ENCODE data around the gene GRB10. TPM values are rescaled to one million over a fixed set of nuclear protein-coding genes. Genes with fewer than 3 reads are reported as not detected.

GRB10 gene
- total RNA-seq, 2 donors from 2014 or later, result 1.1 to 1.7 TPM

- H3K4me3 Mint-ChIP-seq, result peak overlapping the region; percentile 35
- no peaks in the 10 kb centered on the region for H3K4me1 Mint-ChIP-seq
- H3K9me3 Mint-ChIP-seq, result peaks cover 3% of the 10 kb centered on the region
- peaks cover 21% of the 10 kb centered on the region for H3K27me3 Mint-ChIP-seq
- H3K27ac Mint-ChIP-seq, result no peak overlapping the region
- no peaks in the 10 kb centered on the region for H3K36me3 Mint-ChIP-seq (ENCODE audit: low read depth)
- ATAC-seq (replicated peaks), result peak; percentile 48
Observed at GRCh38 chr7:50793120-50793946, 10.6 kb upstream of the GRB10 start.

GRCh38 chr7:50792342-50793119 lies 9.8 kb upstream of the GRB10 start:
- peak; percentile 5 for ATAC-seq (replicated peaks)
- Mint-ChIP-seq H3K27ac (no peak overlapping the region), H3K4me3 (peak overlapping the region; percentile 74), H3K36me3 (ENCODE audit: low read depth) (no peaks in the 10 kb centered on the region), H3K9me3 (no peaks in the 10 kb centered on the region), H3K4me1 (no peaks in the 10 kb centered on the region), H3K27me3 (peaks cover 21% of the 10 kb centered on the region)

GRCh38 chr7:50791938-50792341 lies 9.2 kb upstream of the GRB10 start:
- no peak for ATAC-seq (replicated peaks)
- Mint-ChIP-seq H3K4me1 (no peaks in the 10 kb centered on the region), H3K36me3 (ENCODE audit: low read depth) (no peaks in the 10 kb centered on the region), H3K9me3 (no peaks in the 10 kb centered on the region), H3K27ac (no peak overlapping the region), H3K27me3 (peaks cover 21% of the 10 kb centered on the region), H3K4me3 (peak overlapping the region; percentile 74)

GRCh38 chr7:50791363-50791937 lies 8.8 kb upstream of the GRB10 start:
- Mint-ChIP-seq H3K27ac (no peak overlapping the region), H3K27me3 (peaks cover 21% of the 10 kb centered on the region), H3K36me3 (ENCODE audit: low read depth) (no peaks in the 10 kb centered on the region), H3K9me3 (no peaks in the 10 kb centered on the region), H3K4me3 (peak overlapping the region; percentile 74), H3K4me1 (no peaks in the 10 kb centered on the region)
- no peak for ATAC-seq (replicated peaks)

- no peak overlapping the region for H3K27ac Mint-ChIP-seq
- H3K36me3 Mint-ChIP-seq (ENCODE audit: low read depth), result no peaks in the 10 kb centered on the region
- no peak overlapping the region for H3K4me3 Mint-ChIP-seq
- no peaks in the 10 kb centered on the region for H3K9me3 Mint-ChIP-seq
- H3K4me1 Mint-ChIP-seq, result no peaks in the 10 kb centered on the region
- peaks cover 23% of the 10 kb centered on the region for H3K27me3 Mint-ChIP-seq
- ATAC-seq (replicated peaks), result no peak
Observed at GRCh38 chr7:50790381-50790780, 7.7 kb upstream of the GRB10 start.

GRCh38 chr7:50788382-50788781 lies 5.7 kb upstream of the GRB10 start:
- H3K27me3 Mint-ChIP-seq, result peaks cover 24% of the 10 kb centered on the region
- H3K27ac Mint-ChIP-seq, result no peak overlapping the region
- peaks cover 2% of the 10 kb centered on the region for H3K4me1 Mint-ChIP-seq
- no peaks in the 10 kb centered on the region for H3K36me3 Mint-ChIP-seq (ENCODE audit: low read depth)
- H3K4me3 Mint-ChIP-seq, result no peak overlapping the region
- no peak for ATAC-seq (replicated peaks)
- H3K9me3 Mint-ChIP-seq, result no peaks in the 10 kb centered on the region

GRCh38 chr7:50787825-50788224 lies 5.1 kb upstream of the GRB10 start:
- peaks cover 29% of the 10 kb centered on the region for H3K27me3 Mint-ChIP-seq

GRCh38 chr7:50785346-50785745 lies 2.6 kb upstream of the GRB10 start:
- no peaks in the 10 kb centered on the region for H3K36me3 Mint-ChIP-seq (ENCODE audit: low read depth)
- ATAC-seq (replicated peaks), result no peak
- peaks cover 22% of the 10 kb centered on the region for H3K27me3 Mint-ChIP-seq
- H3K9me3 Mint-ChIP-seq, result no peaks in the 10 kb centered on the region
- H3K4me1 Mint-ChIP-seq, result peaks cover 11% of the 10 kb centered on the region
- no peak overlapping the region for H3K4me3 Mint-ChIP-seq
- no peak overlapping the region for H3K27ac Mint-ChIP-seq

More at GRCh38 chr7:50787825-50788224, 5.1 kb upstream of the GRB10 start:
- no peak overlapping the region for H3K27ac Mint-ChIP-seq
- peaks cover 8% of the 10 kb centered on the region for H3K4me1 Mint-ChIP-seq
- no peak overlapping the region for H3K4me3 Mint-ChIP-seq
- H3K9me3 Mint-ChIP-seq, result no peaks in the 10 kb centered on the region
- no peak for ATAC-seq (replicated peaks)
- H3K36me3 Mint-ChIP-seq (ENCODE audit: low read depth), result no peaks in the 10 kb centered on the region

GRCh38 chr7:50783801-50784507 lies 1.3 kb upstream of the GRB10 start:
- H3K9me3 Mint-ChIP-seq, result no peaks in the 10 kb centered on the region
- peak overlapping the region; percentile 66 for H3K4me3 Mint-ChIP-seq
- no peak overlapping the region for H3K27ac Mint-ChIP-seq
- no peaks in the 10 kb centered on the region for H3K36me3 Mint-ChIP-seq (ENCODE audit: low read depth)
- peaks cover 20% of the 10 kb centered on the region for H3K27me3 Mint-ChIP-seq
- H3K4me1 Mint-ChIP-seq, result peaks cover 11% of the 10 kb centered on the region
- no peak for ATAC-seq (replicated peaks)

GRCh38 chr7:50783303-50783702 lies 607 bp upstream of the GRB10 start:
- peaks cover 11% of the 10 kb centered on the region for H3K4me1 Mint-ChIP-seq
- no peak overlapping the region for H3K27ac Mint-ChIP-seq
- H3K9me3 Mint-ChIP-seq, result no peaks in the 10 kb centered on the region
- no peak for ATAC-seq (replicated peaks)
- no peaks in the 10 kb centered on the region for H3K36me3 Mint-ChIP-seq (ENCODE audit: low read depth)
- peak overlapping the region; percentile 66 for H3K4me3 Mint-ChIP-seq
- H3K27me3 Mint-ChIP-seq, result peaks cover 19% of the 10 kb centered on the region

- Mint-ChIP-seq H3K27me3 (peaks cover 19% of the 10 kb centered on the region), H3K4me1 (peaks cover 11% of the 10 kb centered on the region), H3K27ac (peak overlapping the region; percentile 32), H3K4me3 (peak overlapping the region; percentile 70), H3K36me3 (ENCODE audit: low read depth) (no peaks in the 10 kb centered on the region), H3K9me3 (no peaks in the 10 kb centered on the region)
- ATAC-seq (replicated peaks), result peak; percentile 55
Observed at GRCh38 chr7:50781381-50782293, 1.1 kb downstream of the GRB10 start.

- Mint-ChIP-seq H3K4me3 (peak overlapping the region; percentile 70), H3K27me3 (peaks cover 15% of the 10 kb centered on the region), H3K36me3 (ENCODE audit: low read depth) (no peaks in the 10 kb centered on the region), H3K27ac (no peak overlapping the region), H3K4me1 (peaks cover 11% of the 10 kb centered on the region), H3K9me3 (no peaks in the 10 kb centered on the region)
- no peak for ATAC-seq (replicated peaks)
Observed at GRCh38 chr7:50780436-50780835, 2.3 kb downstream of the GRB10 start.

- no peak overlapping the region for H3K4me3 Mint-ChIP-seq
- peaks cover 11% of the 10 kb centered on the region for H3K4me1 Mint-ChIP-seq
- peaks cover 10% of the 10 kb centered on the region for H3K27me3 Mint-ChIP-seq
- no peaks in the 10 kb centered on the region for H3K36me3 Mint-ChIP-seq (ENCODE audit: low read depth)
- no peak overlapping the region for H3K27ac Mint-ChIP-seq
- no peaks in the 10 kb centered on the region for H3K9me3 Mint-ChIP-seq
- no peak for ATAC-seq (replicated peaks)
Observed at GRCh38 chr7:50779427-50779826, 3.3 kb downstream of the GRB10 start.
